Transverse colon (tissue), 4 donors: ENCODE data around the gene DCHS2. TPM values are rescaled to one million over a fixed set of nuclear protein-coding genes. Genes with fewer than 3 reads are reported as not detected.

ENCODE experiments used
- DNase-seq: peaks from one replicate; pipeline ENCODE4 v3.0.0-alpha.2; 2019
- H3K27ac ChIP-seq, 4 donors: fragments of 200-600 bp; sonication (generic); 2 replicates each; pipeline ENCODE4 v1.5.1; 2016 to 2018; ENCODE audit warnings: inconsistent platforms in 4 of 4
- H3K27me3 ChIP-seq: fragments of 200-600 bp; sonication (generic); 2 replicates; pipeline ENCODE4 v1.5.1; 2017; ENCODE audit warnings: inconsistent platforms
- H3K36me3 ChIP-seq, 4 donors: fragments of 200-600 bp; sonication (generic); 2 replicates each; pipeline ENCODE4 v1.5.1; 2017 to 2019; ENCODE audit warnings: inconsistent platforms in 4 of 4
- H3K4me1 ChIP-seq, 4 donors: fragments of 200-600 bp; sonication (generic); 2 replicates each; pipeline ENCODE4 v1.5.1; 2017 to 2020; ENCODE audit warnings: inconsistent platforms in 4 of 4
- H3K4me3 ChIP-seq, 4 donors: fragments of 200-600 bp; sonication (generic); 1 replicate in 1 of 4; 2 replicates in 3 of 4; pipeline versions ENCODE4 v1.5.1 to v1.6.1; 2017 to 2019; ENCODE audit warnings: inconsistent platforms in 4 of 4
- H3K9me3 ChIP-seq, 2 donors: fragments of 200-600 bp; sonication (generic); 2 replicates each; pipeline ENCODE4 v1.5.1; 2017 to 2019; ENCODE audit warnings: inconsistent platforms in 2 of 2
- CTCF ChIP-seq, 5 experiments: fragments of 200-600 bp in 3 of 5; fragments of 450-650 bp in 2 of 5; sonication (generic) in 3 of 5; IDR thresholded peaks; 1 replicate in 2 of 5; 2 replicates in 3 of 5; pipeline ENCODE4 v1.5.1; 2016 to 2017; ENCODE audit warnings: antibody characterized with exemption in 5 of 5, inconsistent platforms in 3 of 5, mild to moderate bottlenecking in 2 of 5, moderate library complexity in 1 of 5
- EP300 ChIP-seq: sonication (generic); formaldehyde crosslinking; IDR thresholded peaks from one replicate; pipeline ENCODE4 v1.6.1; 2017; ENCODE audit warnings: antibody characterized with exemption, low read depth
- POLR2A ChIP-seq: fragments of 450-650 bp; IDR thresholded peaks from one replicate; pipeline ENCODE4 v1.6.1; 2016; ENCODE audit warnings: antibody characterized with exemption, mild to moderate bottlenecking, moderate library complexity
- POLR2AphosphoS5 ChIP-seq, 3 donors: sonication (generic); formaldehyde crosslinking; IDR thresholded peaks; one replicate each; pipeline ENCODE4 v1.6.1; 2016; ENCODE audit warnings: antibody characterized with exemption in 3 of 3
- WGBS, 2 donors: methylation state at CpG; one replicate each; pipeline ENCODE4 v1.1.5; 2018; ENCODE audit warnings: low coverage in 1 of 2; 5-methylcytosine and 5-hydroxymethylcytosine counted together
- in situ Hi-C, 4 donors: fragments of 200-750 bp; cut with MboI; loops; one replicate each; pipeline versions ENCODE4 v1.15.0 to v1.15.1; 2017; ENCODE audit warnings: low sequenced_read_pairs in 3 of 4, low pct_ligation_motif_present in 1 of 4, low pct_unique_long_range_greater_than_20kb in 1 of 4
- intact Hi-C: fragments of 100-400 bp; cut with DNase I; formaldehyde crosslinking; loops from one replicate; pipeline ENCODE4 v1.15.1; 2023; ENCODE audit warnings: low total_unique reads
- total RNA-seq, 4 donors: library from RNA; depleted of rRNA; stranded (reverse); fragments of >200 nt; gene quantifications; one replicate each; pipeline ENCODE4 v1.1.0, GENCODE V29; 2016

The DCHS2 gene
- total RNA-seq, 4 donors from 2014 or later: 0.60 to 20.6 (median 2.9) TPM

GRCh38 chr4:154433543-154433942 is 58.1 kb downstream of the DCHS2 start:
- no peak overlapping the region for H3K4me3 ChIP-seq
- WGBS, 2 donors: 95% methylated on average over 6 of the region's 6 CpGs; no CpG with 5 or more reads in 1 of the 2 donors

GRCh38 chr4:154429176-154429575 is 62.4 kb downstream of the DCHS2 start:
- H3K9me3 ChIP-seq: no peaks in the 10 kb centered on the region
- no peak for TF ChIP-seq EP300
- TF ChIP-seq CTCF (IDR thresholded peaks at IDR 0.05): no peak
- no peak for TF ChIP-seq POLR2A
- TF ChIP-seq POLR2AphosphoS5 (IDR thresholded peaks at IDR 0.05): no peak

More at GRCh38 chr4:154433543-154433942, 58.1 kb downstream of the DCHS2 start:
- DNase-seq: no peak
- no peaks in the 10 kb centered on the region for H3K36me3 ChIP-seq
- no peaks in the 10 kb centered on the region for H3K27me3 ChIP-seq
- intact Hi-C loops: no loop called here
- H3K27ac ChIP-seq: no peak overlapping the region
- in situ Hi-C loops: no loop called here
- no peaks in the 10 kb centered on the region for H3K4me1 ChIP-seq
- no peaks in the 10 kb centered on the region for H3K9me3 ChIP-seq
- TF ChIP-seq POLR2AphosphoS5 (IDR thresholded peaks at IDR 0.05) (no peak), POLR2A (no peak), EP300 (no peak), CTCF (IDR thresholded peaks at IDR 0.05) (no peak)

GRCh38 chr4:154427149-154427548 is 64.5 kb downstream of the DCHS2 start:
- 85 to 87% methylated on average over 4 to 6 of the region's 6 CpGs for WGBS, 2 donors
- peaks cover 13% of the 10 kb centered on the region for H3K27me3 ChIP-seq
- intact Hi-C loops: loop anchor here (5.0 kb wide), 1 partner anchor 45 kb away; no protein-coding TSS in a partner anchor
- no peaks in the 10 kb centered on the region for H3K36me3 ChIP-seq
- no peaks in the 10 kb centered on the region for H3K9me3 ChIP-seq
- H3K4me1 ChIP-seq: peaks cover 0 to 12% (median 0%) of the 10 kb centered on the region in 4 donors
- no peak overlapping the region for H3K4me3 ChIP-seq
- TF ChIP-seq POLR2AphosphoS5 (IDR thresholded peaks at IDR 0.05): no peak
- no peak for TF ChIP-seq CTCF (IDR thresholded peaks at IDR 0.05)
- no peak for TF ChIP-seq POLR2A
- no peak for TF ChIP-seq EP300
- no peak overlapping the region for H3K27ac ChIP-seq
- in situ Hi-C loops: no loop called here
- no peak for DNase-seq

More at GRCh38 chr4:154429176-154429575, 62.4 kb downstream of the DCHS2 start:
- in situ Hi-C loops: no loop called here
- 60 to 84% methylated on average over 3 to 5 of the region's 5 CpGs for WGBS, 2 donors
- H3K27me3 ChIP-seq: peaks cover 7% of the 10 kb centered on the region
- intact Hi-C loops: loop anchor here (5.0 kb wide), 1 partner anchor 43 kb away; no protein-coding TSS in a partner anchor
- no peaks in the 10 kb centered on the region for H3K4me1 ChIP-seq
- no peaks in the 10 kb centered on the region for H3K36me3 ChIP-seq
- DNase-seq: no peak
- no peak overlapping the region for H3K4me3 ChIP-seq
- H3K27ac ChIP-seq: no peak overlapping the region

GRCh38 chr4:154425514-154425913 is 66.1 kb downstream of the DCHS2 start:
- DNase-seq: no peak
- Histone ChIP-seq H3K27me3 (peaks cover 13% of the 10 kb centered on the region), H3K27ac (no peak overlapping the region), H3K4me3 (no peak overlapping the region), H3K9me3 (no peaks in the 10 kb centered on the region), H3K4me1 (peaks cover 0 to 12% (median 0%) of the 10 kb centered on the region in 4 donors), H3K36me3 (no peaks in the 10 kb centered on the region)
- intact Hi-C loops: loop anchor here (5.0 kb wide), 1 partner anchor 47 kb away; no protein-coding TSS in a partner anchor
- WGBS, 2 donors: 49 to 61% methylated on average over 3 of the region's 3 CpGs
- in situ Hi-C loops: no loop called here
- TF ChIP-seq EP300: no peak
- no peak for TF ChIP-seq CTCF (IDR thresholded peaks at IDR 0.05)
- no peak for TF ChIP-seq POLR2AphosphoS5 (IDR thresholded peaks at IDR 0.05)
- TF ChIP-seq POLR2A: no peak
